Measurements from ENCODE around the gene PIM1.
"Not testable (repeated sequence)": the region's sequence is repeated elsewhere in the genome, so short reads cannot be mapped to it uniquely, and the experiment has no call there.

The PIM1 gene

DNA sequence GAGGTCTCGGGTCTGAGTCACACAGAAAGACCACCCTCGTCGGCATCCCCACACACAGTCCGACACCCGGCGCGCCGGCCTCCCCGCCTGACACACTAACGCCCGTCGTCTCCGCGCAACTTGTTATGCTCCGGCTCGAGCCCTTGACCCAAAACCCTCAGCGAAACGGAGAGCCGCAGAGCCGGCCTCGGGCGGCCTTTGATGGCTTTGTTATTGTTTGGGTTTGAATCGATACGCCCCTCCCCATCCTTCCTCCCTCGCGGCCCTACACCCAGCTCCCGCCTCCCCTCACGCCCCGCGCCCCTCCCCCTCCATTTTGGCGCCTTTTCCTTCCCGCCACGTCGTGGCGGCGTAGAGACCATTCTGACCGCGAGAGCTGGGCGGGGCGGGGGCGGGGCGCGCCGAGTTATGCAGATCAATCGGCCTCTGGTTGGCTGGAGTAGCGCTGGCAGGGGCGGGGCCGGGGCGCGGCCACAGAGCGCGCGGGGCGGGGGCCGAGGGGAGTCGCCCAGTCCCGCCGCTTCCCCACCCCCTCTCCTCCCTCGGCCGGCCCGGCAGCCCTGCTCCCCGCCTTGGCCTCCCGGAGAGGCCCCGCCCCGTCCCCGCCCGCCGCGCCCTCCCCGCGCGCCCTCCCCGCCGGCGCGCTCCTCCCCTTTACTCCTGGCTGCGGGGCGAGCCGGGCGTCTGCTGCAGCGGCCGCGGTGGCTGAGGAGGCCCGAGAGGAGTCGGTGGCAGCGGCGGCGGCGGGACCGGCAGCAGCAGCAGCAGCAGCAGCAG, at the start of gene PIM1:
Gene PIM1, plus strand, starts transcription at position 657 of the 777 bp plus-strand sequence. CDS start 424 bp downstream, outside the sequence.
- in situ Hi-C loops (cut with HindIII; ENCODE audit: low pct_unique_long_range_greater_than_20kb, low sequenced_read_pairs): no loop called here
- DNase-seq (ENCODE audit: low read depth in 1 of 2, low spot score in 1 of 2): peak; percentile 97 to 99
- no peak for TF ChIP-seq JUND (IDR thresholded peaks at IDR 0.05; ENCODE audit: low read depth)

- no peak for DNase-seq (ENCODE audit: low read depth in 1 of 2, low spot score in 1 of 2)
- in situ Hi-C loops (cut with HindIII; ENCODE audit: low pct_unique_long_range_greater_than_20kb, low sequenced_read_pairs): no loop called here
- TF ChIP-seq JUND (IDR thresholded peaks at IDR 0.05; ENCODE audit: low read depth): no peak
These were observed 48.4 kb upstream of the PIM1 start for GRCh38 chr6:37121556-37121955.

- no peak for TF ChIP-seq JUND (IDR thresholded peaks at IDR 0.05; ENCODE audit: low read depth)
- in situ Hi-C loops (cut with HindIII; ENCODE audit: low pct_unique_long_range_greater_than_20kb, low sequenced_read_pairs): no loop called here
- no peak for DNase-seq (ENCODE audit: low read depth in 1 of 2, low spot score in 1 of 2)
These were observed 47.1 kb upstream of the PIM1 start for GRCh38 chr6:37122861-37123260.

DNA sequence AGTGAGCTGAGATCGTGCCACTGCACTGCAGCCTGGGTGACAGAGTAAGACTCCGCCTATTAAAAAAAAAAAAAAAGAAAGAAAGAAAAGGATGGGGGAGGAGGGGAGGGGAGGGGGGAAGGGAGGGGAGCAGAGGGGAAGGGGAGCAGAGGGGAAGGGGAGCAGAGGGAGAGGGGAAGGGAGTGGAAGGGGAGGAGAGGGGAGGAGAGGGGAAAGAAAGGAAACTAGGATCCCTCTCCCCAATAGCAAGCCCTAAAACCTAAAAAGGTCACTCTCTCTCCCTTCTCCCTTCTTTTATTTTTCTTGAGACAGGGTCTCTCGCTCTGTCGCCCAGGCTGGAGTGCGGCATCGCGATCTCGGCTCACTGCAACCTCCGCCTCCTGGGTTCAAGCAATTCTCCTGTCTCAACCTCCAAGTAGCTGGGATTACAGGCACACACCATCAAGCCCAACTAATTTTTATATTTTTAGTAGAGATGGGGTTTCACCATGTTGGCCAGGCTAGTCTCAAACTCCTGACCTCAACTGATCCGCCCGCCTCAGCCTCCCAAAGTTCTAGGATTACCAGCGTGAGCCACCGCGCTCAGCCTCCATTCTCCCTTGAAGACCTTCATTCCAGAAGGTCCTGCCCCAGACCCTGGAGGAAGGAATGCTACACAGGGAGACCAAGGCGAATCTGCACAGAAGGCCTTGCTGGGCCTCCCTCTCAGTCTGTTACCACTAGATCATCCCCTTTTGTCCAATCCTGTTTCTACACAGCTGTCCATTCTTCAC, 45.8 kb upstream of the PIM1 start:
- DNase-seq (ENCODE audit: low read depth in 1 of 2, low spot score in 1 of 2): no peak
- in situ Hi-C loops (cut with HindIII; ENCODE audit: low pct_unique_long_range_greater_than_20kb, low sequenced_read_pairs): no loop called here

DNA sequence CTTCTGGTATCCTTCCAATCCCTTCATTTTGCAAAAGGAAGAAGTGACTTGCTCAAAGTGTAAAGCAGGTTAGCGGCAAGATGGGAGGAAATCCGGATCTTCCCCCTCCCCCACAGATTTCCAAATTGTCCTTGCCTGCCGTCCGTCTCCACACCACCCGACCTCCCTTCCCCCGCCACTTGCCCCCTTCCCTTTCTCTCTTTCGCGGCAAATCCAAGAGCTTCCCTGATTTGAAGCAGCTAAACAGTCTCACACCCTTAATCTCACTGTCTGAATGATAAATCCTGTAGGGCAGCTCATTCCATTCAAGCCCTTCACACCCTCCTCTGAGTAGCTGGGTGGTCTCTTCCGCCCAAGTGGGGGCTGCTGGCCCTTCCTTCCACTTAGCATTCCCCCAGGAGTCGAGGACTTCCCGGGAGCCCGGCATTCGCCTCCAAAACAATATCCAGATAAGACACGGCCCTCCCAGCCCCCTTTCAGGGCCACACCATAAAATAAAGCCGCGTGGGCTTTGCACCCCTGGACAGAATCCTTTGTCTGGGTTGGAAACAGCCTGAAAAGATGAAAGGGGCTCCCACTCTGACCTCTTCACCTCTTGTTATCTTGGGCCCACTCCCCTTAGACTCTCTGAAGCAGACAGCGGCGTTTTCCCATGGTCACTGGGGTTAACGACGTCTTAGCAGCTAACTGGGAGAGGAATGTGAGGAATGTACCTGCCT, 44.0 kb upstream of the PIM1 start:
- in situ Hi-C loops (cut with HindIII; ENCODE audit: low pct_unique_long_range_greater_than_20kb, low sequenced_read_pairs): no loop called here

More for the DNA sequence above, 45.8 kb upstream of the PIM1 start:
- no peak for TF ChIP-seq JUND (IDR thresholded peaks at IDR 0.05; ENCODE audit: low read depth)

GRCh38 chr6:37126493-37126958, 43.4 kb upstream of the PIM1 start:
- in situ Hi-C loops (cut with HindIII; ENCODE audit: low pct_unique_long_range_greater_than_20kb, low sequenced_read_pairs): no loop called here
- TF ChIP-seq JUND (IDR thresholded peaks at IDR 0.05; ENCODE audit: low read depth): no peak
- DNase-seq (ENCODE audit: low read depth in 1 of 2, low spot score in 1 of 2): no peak

More for the DNA sequence above, 44.0 kb upstream of the PIM1 start:
- no peak for DNase-seq (ENCODE audit: low read depth in 1 of 2, low spot score in 1 of 2)
- no peak for TF ChIP-seq JUND (IDR thresholded peaks at IDR 0.05; ENCODE audit: low read depth)

GRCh38 chr6:37126961-37127616, 42.9 kb upstream of the PIM1 start:
- no peak for DNase-seq (ENCODE audit: low read depth in 1 of 2, low spot score in 1 of 2)
- in situ Hi-C loops (cut with HindIII; ENCODE audit: low pct_unique_long_range_greater_than_20kb, low sequenced_read_pairs): no loop called here
- TF ChIP-seq JUND (IDR thresholded peaks at IDR 0.05; ENCODE audit: low read depth): no peak

DNA sequence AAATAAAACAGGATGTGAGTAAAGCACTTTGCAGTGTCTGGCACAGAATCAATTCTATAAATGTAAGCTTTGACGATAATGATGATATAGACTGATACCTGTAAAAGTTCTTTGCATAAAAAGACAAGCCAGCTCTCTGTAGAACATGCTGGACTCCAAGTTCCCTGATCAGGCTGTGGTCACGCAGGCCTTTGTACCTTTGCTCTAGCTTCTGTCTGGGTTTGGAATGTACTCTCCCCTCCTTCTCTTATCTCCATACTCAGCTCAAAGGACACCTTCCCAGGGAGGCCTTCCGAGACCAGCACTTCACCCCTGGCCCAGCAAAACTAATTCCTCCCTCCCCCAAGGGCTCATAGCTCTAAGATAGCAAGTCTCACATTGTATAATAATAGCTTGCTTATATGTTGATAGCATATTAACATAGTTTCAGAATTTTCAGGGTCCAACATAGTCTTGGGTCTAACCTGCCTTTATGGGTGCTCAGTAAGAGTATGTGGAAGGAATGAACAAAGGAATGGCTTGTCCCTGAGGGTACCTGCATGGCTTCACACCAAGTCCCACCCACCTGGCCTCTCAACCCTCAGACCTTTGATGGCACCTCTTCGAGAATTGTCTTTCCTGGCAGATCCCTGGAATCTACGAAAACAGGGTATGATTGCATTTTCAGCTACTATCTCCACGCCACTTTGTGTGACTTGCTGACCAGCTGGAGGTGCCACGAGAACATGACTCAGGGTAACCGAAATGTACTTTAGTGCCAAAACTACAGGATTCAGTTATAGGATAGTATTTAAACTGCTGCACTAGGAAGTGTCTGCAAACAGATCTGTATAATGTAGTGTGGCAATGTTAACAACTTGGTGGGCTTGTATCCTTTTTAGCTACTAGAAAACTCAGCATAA, 41.7 kb upstream of the PIM1 start:
- in situ Hi-C loops (cut with HindIII; ENCODE audit: low pct_unique_long_range_greater_than_20kb, low sequenced_read_pairs): no loop called here
- DNase-seq (ENCODE audit: low read depth in 1 of 2, low spot score in 1 of 2): no peak
- no peak for TF ChIP-seq JUND (IDR thresholded peaks at IDR 0.05; ENCODE audit: low read depth)

GRCh38 chr6:37128863-37129443, 41.0 kb upstream of the PIM1 start:
- in situ Hi-C loops (cut with HindIII; ENCODE audit: low pct_unique_long_range_greater_than_20kb, low sequenced_read_pairs); DNase-seq (ENCODE audit: low read depth in 1 of 2, low spot score in 1 of 2): not testable (repeated sequence)

- TF ChIP-seq JUND (IDR thresholded peaks at IDR 0.05; ENCODE audit: low read depth): no peak
- in situ Hi-C loops (cut with HindIII; ENCODE audit: low pct_unique_long_range_greater_than_20kb, low sequenced_read_pairs): no loop called here
- DNase-seq (ENCODE audit: low read depth in 1 of 2, low spot score in 1 of 2): no peak
These were observed 40.4 kb upstream of the PIM1 start for GRCh38 chr6:37129566-37129965.

DNA sequence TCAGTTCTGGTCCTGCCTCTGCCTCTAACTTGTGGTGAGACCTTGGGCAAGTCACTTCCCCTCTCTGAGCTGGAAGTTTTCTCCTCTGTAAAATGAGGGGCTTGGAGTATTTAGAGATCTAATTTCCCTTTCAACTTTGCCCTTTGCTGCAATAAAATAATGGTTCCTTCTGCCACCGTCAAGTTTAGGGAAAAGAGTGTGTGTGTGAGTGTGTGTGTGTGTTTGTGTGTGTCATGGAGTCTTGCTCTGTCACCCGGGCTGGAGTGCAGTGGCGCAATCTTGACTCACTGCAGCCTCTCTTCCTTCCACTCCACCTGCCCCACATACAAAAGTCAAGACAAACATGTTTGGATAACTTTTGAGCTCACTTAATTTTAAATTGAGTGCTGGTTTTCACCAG, 39.2 kb upstream of the PIM1 start:
- TF ChIP-seq JUND (IDR thresholded peaks at IDR 0.05; ENCODE audit: low read depth): no peak
- in situ Hi-C loops (cut with HindIII; ENCODE audit: low pct_unique_long_range_greater_than_20kb, low sequenced_read_pairs): no loop called here
- no peak for DNase-seq (ENCODE audit: low read depth in 1 of 2, low spot score in 1 of 2)
